Measurements from ENCODE around the gene P4HB.

Gene P4HB

GRCh38 chr17:81902653-81903414 lies 42.5 kb upstream of the P4HB start:
- TF ChIP-seq CTCF (IDR thresholded peaks at IDR 0.05; ENCODE audit: low read depth, low read length, missing control alignments): no peak
- Histone ChIP-seq H3K36me3 (replicated peaks) (peaks cover 6% of the 10 kb centered on the region), H3K27ac (no peak overlapping the region), H3K4me3 (ENCODE audit: low read depth, low read length) (peak overlapping the region; percentile 12), H3K27me3 (replicated peaks) (no peaks in the 10 kb centered on the region)
- in situ Hi-C loops (cut with HindIII; ENCODE audit: low pct_ligation_motif_present, low sequenced_read_pairs): no loop called here
- no peak for DNase-seq

- Histone ChIP-seq H3K36me3 (replicated peaks) (peaks cover 6% of the 10 kb centered on the region), H3K27me3 (replicated peaks) (no peaks in the 10 kb centered on the region), H3K4me3 (ENCODE audit: low read depth, low read length) (peak within 1 kb of the TSS; percentile 15), H3K27ac (no peak within 1 kb of the TSS)
- in situ Hi-C loops (cut with HindIII; ENCODE audit: low pct_ligation_motif_present, low sequenced_read_pairs): no loop called here
- TF ChIP-seq CTCF (IDR thresholded peaks at IDR 0.05; ENCODE audit: low read depth, low read length, missing control alignments): no peak
- no peak for DNase-seq
These were observed 41.8 kb upstream of the P4HB start, which contains the start of gene NPB for GRCh38 chr17:81902023-81902652. Gene NPB, plus strand, starts transcription at chr17:81902238. Its CDS starts 40 bp downstream, at chr17:81902278.

GRCh38 chr17:81901167-81902022 lies 41.1 kb upstream of the P4HB start:
- peaks cover 6% of the 10 kb centered on the region for H3K36me3 ChIP-seq (replicated peaks)
- TF ChIP-seq CTCF (IDR thresholded peaks at IDR 0.05; ENCODE audit: low read depth, low read length, missing control alignments): no peak
- in situ Hi-C loops (cut with HindIII; ENCODE audit: low pct_ligation_motif_present, low sequenced_read_pairs): no loop called here

GRCh38 chr17:81900181-81900820 lies 40.0 kb upstream of the P4HB start:
- Histone ChIP-seq H3K4me3 (ENCODE audit: low read depth, low read length) (no peak overlapping the region), H3K36me3 (replicated peaks) (peaks cover 11% of the 10 kb centered on the region), H3K27me3 (replicated peaks) (no peaks in the 10 kb centered on the region), H3K27ac (no peak overlapping the region)
- TF ChIP-seq CTCF (IDR thresholded peaks at IDR 0.05; ENCODE audit: low read depth, low read length, missing control alignments): no peak
- in situ Hi-C loops (cut with HindIII; ENCODE audit: low pct_ligation_motif_present, low sequenced_read_pairs): no loop called here
- peak; percentile 40 for DNase-seq

More at GRCh38 chr17:81901167-81902022, 41.1 kb upstream of the P4HB start:
- DNase-seq: no peak
- Histone ChIP-seq H3K27ac (no peak overlapping the region), H3K4me3 (ENCODE audit: low read depth, low read length) (no peak overlapping the region), H3K27me3 (replicated peaks) (no peaks in the 10 kb centered on the region)

GRCh38 chr17:81899514-81900166 lies 39.3 kb upstream of the P4HB start:
- in situ Hi-C loops (cut with HindIII; ENCODE audit: low pct_ligation_motif_present, low sequenced_read_pairs): no loop called here
- TF ChIP-seq CTCF (IDR thresholded peaks at IDR 0.05; ENCODE audit: low read depth, low read length, missing control alignments): no peak
- no peak overlapping the region for H3K27ac ChIP-seq

More at GRCh38 chr17:81899514-81900166, 39.3 kb upstream of the P4HB start:
- no peak for DNase-seq
- H3K4me3 ChIP-seq (ENCODE audit: low read depth, low read length): no peak overlapping the region
- no peaks in the 10 kb centered on the region for H3K27me3 ChIP-seq (replicated peaks)
- peaks cover 13% of the 10 kb centered on the region for H3K36me3 ChIP-seq (replicated peaks)
